ENCODE data around the gene CYP4V2. TPM values are rescaled to one million over a fixed set of nuclear protein-coding genes. Genes with fewer than 3 reads are reported as not detected.
A peak's percentile ranks its signal among the peaks of the same experiment; 100 is the strongest.

The CYP4V2 gene
- polyA plus RNA-seq, 3 donors from 2014 or later, result 26.0 to 43.5 (median 37.6) TPM

DNA sequence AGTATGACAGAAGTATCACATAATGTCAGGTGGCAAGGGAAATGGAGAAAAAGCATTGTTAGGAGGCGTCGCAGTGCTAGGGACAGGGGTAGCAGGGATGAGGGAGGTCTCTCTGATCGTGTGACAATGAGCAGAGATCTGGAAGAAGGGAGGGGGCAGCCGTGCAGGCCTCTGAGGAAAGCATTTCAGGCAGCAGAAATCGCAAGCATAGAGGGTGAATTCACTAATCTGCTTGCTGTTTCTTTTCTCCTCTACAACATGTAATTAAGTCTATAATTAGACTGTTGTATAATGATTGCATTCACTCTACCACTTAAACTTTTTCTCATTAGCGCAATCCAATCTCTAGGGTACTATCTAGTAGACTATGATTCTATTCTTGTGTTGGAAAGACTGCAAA is 9.1 kb downstream of the CYP4V2 start:
- H3K27ac Mint-ChIP-seq, result peak overlapping the region in 1 of 6 donors; percentile 4
- DNase-seq, result no peak
- H3K27me3 Mint-ChIP-seq (ENCODE audit: low read depth in 3 of 3), result peaks cover 2 to 5% (median 3%) of the 10 kb centered on the region in 3 donors
- no peak overlapping the region for H3K4me3 Mint-ChIP-seq
- peaks cover 22 to 25% of the 10 kb centered on the region in 2 donors for H3K4me1 Mint-ChIP-seq
- H3K36me3 Mint-ChIP-seq, result peaks cover 8 to 23% (median 13%) of the 10 kb centered on the region in 3 donors
- no peaks in the 10 kb centered on the region for H3K9me3 Mint-ChIP-seq

DNA sequence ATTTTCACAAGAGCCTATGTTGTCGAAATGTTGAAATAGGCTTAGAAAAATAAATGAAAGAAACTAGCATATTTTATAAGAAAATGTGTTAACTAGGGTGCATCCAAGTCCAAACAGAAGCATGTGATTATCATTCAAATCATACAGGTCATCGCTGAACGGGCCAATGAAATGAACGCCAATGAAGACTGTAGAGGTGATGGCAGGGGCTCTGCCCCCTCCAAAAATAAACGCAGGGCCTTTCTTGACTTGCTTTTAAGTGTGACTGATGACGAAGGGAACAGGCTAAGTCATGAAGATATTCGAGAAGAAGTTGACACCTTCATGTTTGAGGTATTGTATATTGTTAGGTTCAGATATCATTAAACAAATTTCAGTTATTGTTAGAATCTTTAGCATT is 9.6 kb downstream of the CYP4V2 start:
- H3K9me3 Mint-ChIP-seq, result no peaks in the 10 kb centered on the region
- H3K27ac Mint-ChIP-seq, result peak overlapping the region in 2 of 6 donors; percentile 26 to 37
- no peak overlapping the region for H3K4me3 Mint-ChIP-seq

DNA sequence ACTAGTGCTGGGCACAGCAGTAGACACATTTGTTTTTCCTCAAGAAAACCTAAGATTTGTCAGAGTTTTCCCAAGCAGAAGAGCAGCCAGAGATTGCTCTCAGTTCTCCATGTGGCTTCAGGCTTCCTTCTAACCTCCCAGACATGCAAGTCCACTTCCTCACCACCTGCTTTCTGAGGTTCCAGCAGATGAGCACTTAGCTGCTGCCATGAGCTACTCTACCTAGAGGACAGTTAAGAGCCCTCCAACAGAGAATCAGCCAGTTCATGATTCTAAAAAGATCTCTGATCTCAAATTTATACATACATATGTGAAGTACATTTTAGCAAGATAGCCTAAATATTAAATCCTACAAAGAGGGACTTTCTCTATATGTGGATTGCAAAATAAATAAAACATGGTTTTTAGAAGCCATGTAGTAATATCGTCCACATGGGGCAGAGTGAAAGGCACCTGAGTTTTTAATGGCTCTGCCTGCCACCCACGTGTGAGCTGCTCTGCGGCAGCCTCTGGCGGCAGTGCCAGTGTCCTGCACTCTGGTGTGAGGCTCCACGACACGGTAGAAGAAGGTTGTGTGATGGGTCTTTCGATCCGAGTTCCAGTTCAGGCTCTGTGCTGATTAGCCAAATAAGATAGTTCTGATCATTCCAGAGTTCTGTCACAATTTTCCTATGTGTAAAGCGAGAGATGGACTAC is 10.3 kb downstream of the CYP4V2 start:
- Mint-ChIP-seq H3K27ac (peak overlapping the region; percentile 0 to 78 (median 55)), H3K4me1 (peaks cover 15 to 19% of the 10 kb centered on the region in 2 donors), H3K9me3 (no peaks in the 10 kb centered on the region), H3K4me3 (peak overlapping the region in 3 of 5 donors; percentile 6 to 53 (median 30)), H3K27me3 (ENCODE audit: low read depth in 3 of 3) (peaks cover 2 to 7% (median 3%) of the 10 kb centered on the region in 3 donors), H3K36me3 (peaks cover 0 to 18% (median 10%) of the 10 kb centered on the region in 3 donors)
- peak; percentile 38 to 46 (median 43) for DNase-seq

More for the DNA sequence above, 9.6 kb downstream of the CYP4V2 start:
- DNase-seq, result no peak
- peaks cover 2 to 7% (median 3%) of the 10 kb centered on the region in 3 donors for H3K27me3 Mint-ChIP-seq (ENCODE audit: low read depth in 3 of 3)
- peaks cover 4 to 18% (median 10%) of the 10 kb centered on the region in 3 donors for H3K36me3 Mint-ChIP-seq
- peaks cover 20 to 22% of the 10 kb centered on the region in 2 donors for H3K4me1 Mint-ChIP-seq

DNA sequence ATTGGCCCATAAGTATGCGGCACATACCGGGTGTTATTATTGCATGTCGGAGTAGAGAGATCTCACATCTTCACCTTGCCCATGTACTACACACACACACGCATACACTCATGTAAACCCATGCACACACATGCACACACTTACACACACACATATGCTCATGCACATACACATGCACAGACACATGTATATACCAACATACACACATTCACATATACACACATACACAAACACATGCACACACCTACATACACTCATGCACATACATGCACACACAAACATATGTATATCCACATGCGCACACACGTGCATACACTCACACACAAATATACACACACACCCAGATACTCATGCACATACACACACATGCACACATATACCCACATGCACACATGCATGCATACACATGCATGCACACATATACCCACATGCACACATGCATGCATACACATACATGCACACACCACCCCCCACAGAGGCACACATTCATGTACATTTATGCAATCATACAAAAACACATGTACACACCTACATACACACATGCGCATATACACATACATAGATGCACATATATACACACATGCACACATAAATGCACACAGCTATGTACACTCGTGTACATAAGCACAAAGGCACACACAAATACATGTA is 11.2 kb downstream of the CYP4V2 start:
- DNase-seq, result no peak
- H3K9me3 Mint-ChIP-seq, result no peaks in the 10 kb centered on the region
- peak overlapping the region; percentile 15 to 87 (median 50) for H3K27ac Mint-ChIP-seq
- peaks cover 0 to 11% (median 10%) of the 10 kb centered on the region in 3 donors for H3K36me3 Mint-ChIP-seq
- H3K4me3 Mint-ChIP-seq, result peak overlapping the region in 2 of 5 donors; percentile 14 to 37
- H3K27me3 Mint-ChIP-seq (ENCODE audit: low read depth in 3 of 3), result peaks cover 0 to 6% (median 3%) of the 10 kb centered on the region in 3 donors
- peaks cover 15 to 19% of the 10 kb centered on the region in 2 donors for H3K4me1 Mint-ChIP-seq

DNA sequence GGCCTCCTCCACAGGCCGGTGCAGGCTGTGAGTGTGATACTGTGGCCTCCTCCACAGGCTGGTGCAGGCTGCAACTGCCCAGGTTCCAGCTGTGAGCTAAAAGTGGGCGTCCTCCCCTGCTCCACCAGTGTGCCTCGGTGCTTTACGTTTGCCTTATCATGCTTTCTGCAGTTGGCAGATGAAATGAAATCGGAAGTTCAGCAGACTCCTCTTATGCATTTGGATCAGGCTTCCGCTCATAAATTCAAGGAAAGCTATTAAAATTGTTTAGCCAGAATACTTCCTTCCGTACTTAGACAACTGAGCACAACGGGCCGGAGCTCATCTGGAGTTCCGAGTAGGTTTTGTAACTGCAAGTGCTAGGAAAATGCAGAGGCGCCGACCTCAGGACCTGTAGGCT is 12.0 kb downstream of the CYP4V2 start:
- H3K36me3 Mint-ChIP-seq, result peaks cover under 1 to 11% (median 8%) of the 10 kb centered on the region in 3 donors
- peaks cover 0 to 6% (median 3%) of the 10 kb centered on the region in 3 donors for H3K27me3 Mint-ChIP-seq (ENCODE audit: low read depth in 3 of 3)
- no peaks in the 10 kb centered on the region for H3K9me3 Mint-ChIP-seq
- H3K4me3 Mint-ChIP-seq, result peak overlapping the region in 4 of 5 donors; percentile 9 to 73 (median 54)
- peaks cover 15 to 19% of the 10 kb centered on the region in 2 donors for H3K4me1 Mint-ChIP-seq
- peak overlapping the region in 4 of 6 donors; percentile 29 to 87 (median 86) for H3K27ac Mint-ChIP-seq
- no peak for DNase-seq

DNA sequence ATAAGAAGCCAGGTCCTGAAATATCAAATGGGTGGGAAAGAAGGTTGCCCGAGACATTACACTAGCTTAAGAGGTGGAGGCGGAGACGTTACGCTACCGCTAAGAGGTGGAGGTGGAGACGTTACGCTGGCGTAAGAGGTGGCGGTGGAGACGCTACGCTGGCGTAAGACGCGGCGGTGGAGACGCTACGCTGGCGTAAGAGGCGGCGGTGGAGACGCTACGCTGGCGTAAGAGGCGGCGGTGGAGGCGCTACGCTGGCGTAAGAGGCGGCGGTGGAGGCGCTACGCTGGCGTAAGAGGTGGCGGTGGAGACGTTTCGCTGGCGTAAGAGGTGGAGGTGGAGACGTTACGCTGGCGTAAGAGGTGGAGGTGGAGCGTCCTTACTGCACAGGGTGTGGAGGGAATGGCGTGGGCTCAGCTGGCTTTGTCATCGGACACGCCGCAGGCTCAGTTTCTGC is 12.8 kb downstream of the CYP4V2 start:
- peaks cover 7 to 18% (median 15%) of the 10 kb centered on the region in 3 donors for H3K36me3 Mint-ChIP-seq
- peak overlapping the region in 4 of 5 donors; percentile 38 to 73 (median 69) for H3K4me3 Mint-ChIP-seq
- H3K27me3 Mint-ChIP-seq (ENCODE audit: low read depth in 3 of 3), result peaks cover 0 to 6% (median 3%) of the 10 kb centered on the region in 3 donors
- no peaks in the 10 kb centered on the region for H3K9me3 Mint-ChIP-seq
- H3K4me1 Mint-ChIP-seq, result peaks cover 15 to 19% of the 10 kb centered on the region in 2 donors
- DNase-seq, result peak in 2 of 3 donors; percentile 74 to 76
- peak overlapping the region in 5 of 6 donors; percentile 29 to 88 (median 85) for H3K27ac Mint-ChIP-seq

DNA sequence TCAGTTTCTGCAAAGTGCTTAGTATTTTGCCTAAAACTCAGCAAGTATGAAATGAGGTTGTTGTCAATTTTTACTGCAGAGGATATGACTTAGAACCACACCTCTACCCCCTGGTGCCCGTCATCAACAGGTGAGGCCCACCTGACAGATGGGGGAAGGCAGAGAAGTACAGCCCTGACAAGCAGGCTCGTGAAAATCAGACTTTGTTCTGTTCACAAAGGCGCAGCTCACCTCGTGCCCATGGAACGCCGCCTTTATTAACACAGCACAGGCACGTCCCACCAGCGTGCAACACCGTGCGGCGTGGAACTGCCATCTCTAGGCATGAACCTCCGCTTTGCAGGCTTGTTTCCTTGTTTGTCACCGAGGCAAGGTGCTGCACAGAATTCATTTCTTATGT is 13.3 kb downstream of the CYP4V2 start:
- Mint-ChIP-seq H3K4me1 (peaks cover 15 to 19% of the 10 kb centered on the region in 2 donors), H3K27ac (peak overlapping the region in 4 of 6 donors; percentile 20 to 88 (median 80)), H3K9me3 (no peaks in the 10 kb centered on the region), H3K4me3 (peak overlapping the region in 3 of 5 donors; percentile 67 to 73 (median 71)), H3K36me3 (peaks cover 13 to 23% (median 21%) of the 10 kb centered on the region in 3 donors), H3K27me3 (ENCODE audit: low read depth in 3 of 3) (peaks cover 0 to 6% (median 3%) of the 10 kb centered on the region in 3 donors)
- DNase-seq, result no peak

DNA sequence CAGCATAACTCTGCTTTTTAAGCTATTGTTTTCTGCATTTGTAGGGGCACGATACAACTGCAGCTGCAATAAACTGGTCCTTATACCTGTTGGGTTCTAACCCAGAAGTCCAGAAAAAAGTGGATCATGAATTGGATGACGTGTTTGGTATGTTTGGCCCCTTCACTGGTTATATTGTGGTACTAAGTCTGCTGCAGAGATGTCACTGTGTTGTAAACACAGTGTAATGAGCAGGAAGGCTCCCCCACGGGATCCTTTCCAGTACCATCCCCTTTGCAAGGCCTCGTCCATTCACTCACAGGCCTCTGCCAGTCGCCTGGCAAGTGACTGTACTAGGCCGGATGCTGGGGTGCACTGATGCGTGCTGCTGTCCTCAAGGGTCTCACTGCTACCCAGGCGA is 13.8 kb downstream of the CYP4V2 start:
- Mint-ChIP-seq H3K9me3 (no peaks in the 10 kb centered on the region), H3K27me3 (ENCODE audit: low read depth in 3 of 3) (peaks cover 0 to 6% (median 3%) of the 10 kb centered on the region in 3 donors), H3K27ac (peak overlapping the region in 1 of 6 donors; percentile 56), H3K4me3 (no peak overlapping the region), H3K4me1 (peaks cover 15 to 19% of the 10 kb centered on the region in 2 donors), H3K36me3 (peaks cover 17 to 28% (median 26%) of the 10 kb centered on the region in 3 donors)
- no peak for DNase-seq

DNA sequence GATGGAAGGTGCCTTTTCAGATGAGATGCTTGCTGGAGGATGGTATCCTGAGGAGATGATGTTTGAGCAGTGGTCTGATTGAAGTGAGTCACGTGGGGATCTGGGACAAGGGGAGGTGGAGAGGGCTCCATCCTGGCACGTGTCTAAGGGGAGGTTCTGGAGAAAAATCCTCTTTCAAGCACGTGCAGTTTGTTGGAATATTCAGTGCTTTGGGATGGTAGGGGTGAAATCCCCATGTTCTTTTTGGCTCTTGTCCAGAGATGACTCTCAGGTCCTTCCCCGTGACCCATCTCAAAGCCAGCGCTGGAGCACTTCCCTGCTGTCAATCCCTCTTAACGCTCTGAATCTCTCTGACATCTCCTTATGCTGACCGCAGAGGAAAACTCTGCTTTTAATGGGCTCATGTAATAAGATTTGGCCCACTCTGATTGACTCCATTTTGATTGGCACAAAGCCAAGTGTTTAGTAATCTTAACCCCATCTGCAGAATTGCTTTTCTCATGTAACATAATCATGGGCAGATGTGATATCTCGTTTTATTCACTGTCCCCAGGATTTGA is 25.2 kb downstream of the CYP4V2 start:
- Mint-ChIP-seq H3K9me3 (no peaks in the 10 kb centered on the region), H3K27me3 (ENCODE audit: low read depth in 3 of 3) (peaks cover 0 to 2% (median 2%) of the 10 kb centered on the region in 3 donors), H3K36me3 (peaks cover 9 to 10% (median 10%) of the 10 kb centered on the region in 3 donors), H3K4me1 (no peaks in the 10 kb centered on the region), H3K27ac (no peak overlapping the region), H3K4me3 (no peak overlapping the region)
- no peak for DNase-seq

DNA sequence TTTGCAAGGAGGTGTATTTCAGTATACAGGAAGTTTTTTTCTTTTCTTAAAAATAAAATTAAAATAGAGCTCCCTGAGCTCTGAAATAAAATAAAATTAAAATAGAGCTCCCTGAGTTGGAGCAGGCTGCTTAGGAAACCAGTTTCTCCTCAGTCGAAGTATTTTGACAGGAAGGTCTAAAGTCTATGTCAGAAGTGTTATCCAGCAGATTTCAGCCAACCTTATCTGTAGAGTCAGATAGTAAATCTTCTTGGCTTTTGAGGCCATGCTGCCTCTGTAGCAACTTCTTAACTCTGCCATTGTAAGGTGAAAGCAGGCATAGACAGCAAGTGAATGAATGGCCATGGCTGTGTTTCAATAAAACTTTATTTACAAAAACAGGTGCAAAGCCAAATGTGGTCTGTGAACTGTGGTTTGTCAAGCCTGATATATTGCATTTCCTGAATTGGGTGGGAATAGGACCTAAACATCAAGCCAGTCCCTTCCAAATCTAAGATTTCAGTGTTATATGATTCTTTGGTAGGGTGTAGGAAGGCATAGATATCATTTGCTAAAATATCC is 26.4 kb downstream of the CYP4V2 start:
- peaks cover 0 to 2% (median 0%) of the 10 kb centered on the region in 6 donors for H3K9me3 Mint-ChIP-seq
- H3K4me1 Mint-ChIP-seq, result no peaks in the 10 kb centered on the region
- DNase-seq, result no peak
- H3K27me3 Mint-ChIP-seq (ENCODE audit: low read depth in 3 of 3), result peaks cover 0 to 2% (median 2%) of the 10 kb centered on the region in 3 donors
- H3K27ac Mint-ChIP-seq, result no peak overlapping the region
- H3K4me3 Mint-ChIP-seq, result no peak overlapping the region
- H3K36me3 Mint-ChIP-seq, result peaks cover 0 to 3% (median 0%) of the 10 kb centered on the region in 3 donors

DNA sequence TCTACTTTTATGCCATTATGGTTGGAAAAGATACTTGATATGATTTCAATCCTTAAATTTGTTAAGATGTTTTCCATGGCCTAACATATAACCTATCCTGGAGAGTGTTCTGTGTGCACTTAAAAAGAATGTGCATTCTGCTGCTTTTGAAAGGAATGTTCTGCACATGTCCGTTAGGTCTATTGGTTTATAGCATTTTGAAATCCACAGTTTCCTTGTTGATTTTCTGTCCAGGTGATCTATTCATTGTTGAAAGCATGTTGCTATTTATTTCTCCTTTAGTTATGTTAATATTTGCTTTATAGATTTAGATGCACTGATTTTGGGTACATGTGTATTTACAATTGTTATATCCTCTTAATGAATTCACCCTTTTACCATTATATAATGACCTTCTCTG is 30.3 kb downstream of the CYP4V2 start:
- Mint-ChIP-seq H3K36me3 (peaks cover 20 to 26% (median 21%) of the 10 kb centered on the region in 3 donors), H3K4me3 (no peak overlapping the region), H3K27ac (no peak overlapping the region), H3K27me3 (ENCODE audit: low read depth in 3 of 3) (peaks cover 0 to 8% (median 2%) of the 10 kb centered on the region in 3 donors), H3K4me1 (no peaks in the 10 kb centered on the region), H3K9me3 (peaks cover 5 to 30% (median 15%) of the 10 kb centered on the region in 6 donors)
- DNase-seq, result no peak

DNA sequence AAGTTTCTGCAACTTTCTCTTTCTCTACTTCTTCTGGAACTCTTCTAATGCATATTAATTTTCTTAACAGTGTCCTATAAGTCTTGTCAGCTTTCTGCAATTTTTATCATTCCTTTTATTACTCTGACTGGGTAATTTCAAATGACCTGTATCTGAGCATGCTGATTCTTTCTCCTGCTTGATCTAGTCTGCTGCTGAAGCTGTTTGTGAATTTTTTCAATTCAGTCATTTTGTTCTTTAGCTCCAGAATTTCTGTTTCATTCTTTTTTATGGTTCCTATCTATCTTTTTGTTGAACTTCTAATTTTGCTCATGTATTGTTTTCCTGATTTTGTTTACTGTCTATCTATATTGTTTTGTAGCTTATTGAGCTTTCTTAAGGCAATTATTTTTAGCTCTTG is 34.5 kb downstream of the CYP4V2 start:
- peaks cover 25 to 30% (median 27%) of the 10 kb centered on the region in 3 donors for H3K36me3 Mint-ChIP-seq
- H3K27me3 Mint-ChIP-seq (ENCODE audit: low read depth in 3 of 3), result peaks cover 0 to 7% (median 0%) of the 10 kb centered on the region in 3 donors
- peaks cover 5 to 36% (median 20%) of the 10 kb centered on the region in 6 donors for H3K9me3 Mint-ChIP-seq
- H3K4me3 Mint-ChIP-seq, result no peak overlapping the region
- H3K4me1 Mint-ChIP-seq, result no peaks in the 10 kb centered on the region
- DNase-seq, result no peak
- H3K27ac Mint-ChIP-seq, result no peak overlapping the region

DNA sequence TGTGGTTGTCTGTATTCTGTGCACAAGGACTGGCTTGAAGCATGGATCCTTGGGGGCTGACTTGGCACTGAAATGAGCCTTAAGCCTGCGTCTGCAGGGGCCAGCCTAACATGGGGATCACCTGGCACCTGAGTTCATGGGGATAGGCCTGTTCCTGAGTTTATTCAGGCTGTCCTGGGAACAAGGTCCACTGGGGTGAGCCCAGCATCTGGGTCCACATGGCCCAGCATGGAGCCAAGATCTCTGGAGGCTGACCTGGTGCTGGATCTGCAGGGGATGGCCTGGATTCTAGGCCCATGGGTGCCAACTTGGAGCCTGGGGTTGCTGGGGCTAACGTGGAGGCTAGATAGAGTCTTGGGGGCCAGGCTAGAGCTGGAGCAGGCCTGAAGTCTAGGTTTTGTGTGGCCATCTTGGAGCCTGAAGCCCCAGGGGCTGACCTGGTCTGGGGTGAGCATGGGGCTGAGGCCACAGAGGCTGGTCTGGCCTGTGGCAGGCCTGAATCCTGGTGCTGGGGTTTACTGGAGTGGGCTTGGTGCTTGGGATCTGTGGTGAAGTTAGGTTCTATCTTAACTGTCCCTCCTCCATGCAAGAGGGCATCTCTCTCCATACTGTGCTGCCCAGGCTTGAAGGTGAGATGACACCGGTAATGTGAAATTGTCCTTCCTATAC is 35.3 kb downstream of the CYP4V2 start:
- peaks cover 25 to 30% (median 27%) of the 10 kb centered on the region in 3 donors for H3K36me3 Mint-ChIP-seq
- no peak for DNase-seq
- H3K27ac Mint-ChIP-seq, result no peak overlapping the region
- H3K27me3 Mint-ChIP-seq (ENCODE audit: low read depth in 3 of 3), result peaks cover 0 to 7% (median 0%) of the 10 kb centered on the region in 3 donors
- peaks cover 5 to 36% (median 20%) of the 10 kb centered on the region in 6 donors for H3K9me3 Mint-ChIP-seq
- no peak overlapping the region for H3K4me3 Mint-ChIP-seq
- no peaks in the 10 kb centered on the region for H3K4me1 Mint-ChIP-seq
